Upper lobe of left lung (tissue), 6 donors: Measurements from ENCODE around the gene AKNAD1. TPM values are rescaled to one million over a fixed set of nuclear protein-coding genes. Genes with fewer than 3 reads are reported as not detected.

Source experiments
- ATAC-seq, 2 donors: fragments of 200-7000 bp; cut with Tn5 transposase; one replicate each; pipeline ENCODE4 v1.9.1; 2022; ENCODE audit warnings: mild to moderate bottlenecking in 2 of 2, moderate library complexity in 2 of 2; ENCODE audit not compliant: low FRiP score in 2 of 2
- DNase-seq, 2 donors: peaks; one replicate each; pipeline ENCODE4 v3.0.0-alpha.2; 2019 to 2020
- H3K27ac ChIP-seq, 4 donors: fragments of 200-600 bp; sonication (generic); one replicate each; pipeline ENCODE4 v1.5.1; 2016 to 2019
- H3K27me3 ChIP-seq, 4 donors: fragments of 200-600 bp; sonication (generic); one replicate each; pipeline ENCODE4 v1.5.1; 2017 to 2019
- H3K36me3 ChIP-seq, 4 donors: fragments of 200-600 bp; sonication (generic); one replicate each; pipeline ENCODE4 v1.5.1; 2016 to 2019
- H3K4me1 ChIP-seq, 4 donors: fragments of 200-600 bp; sonication (generic); one replicate each; pipeline ENCODE4 v1.5.1; 2018 to 2019
- H3K4me3 ChIP-seq, 4 donors: fragments of 200-600 bp; sonication (generic); one replicate each; pipeline ENCODE4 v1.5.1; 2017 to 2019; ENCODE audit warnings: mild to moderate bottlenecking in 2 of 4, moderate library complexity in 1 of 4
- H3K9me3 ChIP-seq, 4 donors: fragments of 200-600 bp; sonication (generic); one replicate each; pipeline ENCODE4 v1.5.1; 2018 to 2019
- CTCF ChIP-seq, 6 experiments: fragments of 450-650 bp in 4 of 6; fragments of 200-600 bp in 2 of 6; sonication (generic) in 2 of 6; IDR thresholded peaks; one replicate each; pipeline ENCODE4 v1.5.1; 2016 to 2019; ENCODE audit warnings: antibody characterized with exemption in 6 of 6
- EP300 ChIP-seq, 4 donors: sonication (generic); formaldehyde crosslinking; IDR thresholded peaks; one replicate each; pipeline ENCODE4 v1.5.1; 2017; ENCODE audit warnings: antibody characterized with exemption in 4 of 4, control low read depth in 2 of 4
- POLR2A ChIP-seq, 4 donors: fragments of 450-650 bp; IDR thresholded peaks; one replicate each; pipeline ENCODE4 v1.5.1; 2016 to 2017; ENCODE audit warnings: antibody characterized with exemption in 4 of 4, mild to moderate bottlenecking in 2 of 4
- POLR2AphosphoS5 ChIP-seq, 2 donors: sonication (generic); formaldehyde crosslinking; IDR thresholded peaks; one replicate each; pipeline ENCODE4 v1.5.1; 2017; ENCODE audit warnings: antibody characterized with exemption in 2 of 2
- WGBS, 2 donors: methylation state at CpG; one replicate each; pipeline ENCODE4 v1.1.5; 2017 to 2018; 5-methylcytosine and 5-hydroxymethylcytosine counted together
- total RNA-seq, 6 donors: library from RNA; depleted of rRNA in 4 of 6; stranded (reverse); fragments of >200 nt in 4 of 6; gene quantifications; one replicate each; pipeline versions ENCODE4 v1.1.0 to v1.2.1, GENCODE V29; 2016 to 2021
- donor health status: DM: no; HTN: no; CAD: no; lungs with moderate emphysema.
- donor health status: DM: no; HTN: yes; CAD: no; lungs with severe emphysema.

The AKNAD1 gene
- total RNA-seq, 6 donors from 2014 or later: 0.46 to 0.84 TPM; not detected in 4

DNA sequence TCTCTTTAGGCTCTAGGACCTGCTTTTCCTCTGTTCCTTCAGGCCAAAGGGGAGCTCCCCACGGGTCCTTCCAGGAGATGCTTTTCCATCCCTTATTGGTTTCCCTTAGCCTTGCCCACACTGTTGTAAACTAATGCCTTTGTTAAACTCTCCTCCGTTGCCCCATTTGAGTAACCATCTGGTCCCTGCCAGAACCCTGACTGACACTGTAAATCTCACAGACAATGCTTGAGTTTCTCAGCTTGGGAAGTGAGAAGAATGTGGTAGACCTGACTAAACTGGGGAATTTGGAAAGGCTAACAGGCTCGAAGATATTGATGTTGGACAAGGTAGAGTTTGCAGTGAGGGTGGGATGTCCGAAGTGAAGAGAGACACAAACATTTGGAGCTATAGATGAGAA, 11.4 kb downstream of the AKNAD1 start:
- WGBS, 2 donors: 78 to 80% methylated on average over 4 of the region's 4 CpGs
- H3K4me1 ChIP-seq: peaks cover 0 to 4% (median 0%) of the 10 kb centered on the region in 4 donors
- ATAC-seq: no peak
- H3K27me3 ChIP-seq: no peaks in the 10 kb centered on the region
- H3K36me3 ChIP-seq: no peaks in the 10 kb centered on the region
- no peak overlapping the region for H3K4me3 ChIP-seq
- H3K27ac ChIP-seq: no peak overlapping the region
- TF ChIP-seq CTCF (IDR thresholded peaks at IDR 0.05) (no peak), EP300 (IDR thresholded peaks at IDR 0.05) (no peak), POLR2AphosphoS5 (IDR thresholded peaks at IDR 0.05) (no peak), POLR2A (IDR thresholded peaks at IDR 0.05) (no peak)
- no peak for DNase-seq
- no peaks in the 10 kb centered on the region for H3K9me3 ChIP-seq

- Histone ChIP-seq H3K4me1 (peaks cover 0 to 4% (median 0%) of the 10 kb centered on the region in 4 donors), H3K27ac (no peak overlapping the region), H3K36me3 (no peaks in the 10 kb centered on the region), H3K9me3 (no peaks in the 10 kb centered on the region), H3K4me3 (no peak overlapping the region), H3K27me3 (no peaks in the 10 kb centered on the region)
- no peak for ATAC-seq
- no peak for DNase-seq
- TF ChIP-seq POLR2A (IDR thresholded peaks at IDR 0.05) (no peak), POLR2AphosphoS5 (IDR thresholded peaks at IDR 0.05) (no peak), CTCF (IDR thresholded peaks at IDR 0.05) (no peak), EP300 (IDR thresholded peaks at IDR 0.05) (no peak)
- WGBS, 2 donors: 58 to 83% methylated on average over 3 of the region's 3 CpGs
These were observed 13.3 kb downstream of the AKNAD1 start for GRCh38 chr1:108843390-108844137.

DNA sequence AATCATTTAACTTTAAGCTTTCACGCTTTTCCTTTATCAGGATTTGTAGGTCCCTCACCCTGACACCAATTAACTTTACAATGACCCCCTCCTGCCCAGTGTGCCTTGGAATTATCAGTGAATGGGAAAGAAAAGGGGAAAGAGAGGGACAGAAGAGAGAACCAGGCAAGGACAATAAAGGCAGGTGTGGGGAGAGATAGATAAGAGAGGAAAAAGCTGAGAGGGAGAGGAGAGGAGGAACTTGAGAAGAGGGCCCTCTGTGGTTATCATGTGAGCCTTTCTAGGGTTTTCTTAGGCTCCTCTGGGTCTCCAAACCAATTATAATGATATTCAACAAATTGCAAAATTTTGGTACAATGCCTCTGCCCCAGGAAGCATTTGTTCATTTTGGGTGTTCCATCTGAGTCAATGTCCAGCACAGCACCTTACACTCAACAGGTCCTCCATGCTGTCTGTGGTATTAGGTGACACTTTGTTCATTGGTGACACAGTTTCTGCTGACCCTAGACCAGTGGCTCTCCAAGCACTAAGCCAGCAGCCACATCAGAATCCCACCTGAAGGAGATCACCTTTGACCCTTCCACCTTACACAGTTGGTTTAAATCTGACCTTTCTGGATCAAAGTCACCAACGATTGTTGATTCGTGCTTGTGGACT, 14.2 kb downstream of the AKNAD1 start:
- no peaks in the 10 kb centered on the region for H3K9me3 ChIP-seq
- no peaks in the 10 kb centered on the region for H3K36me3 ChIP-seq
- no peak for TF ChIP-seq EP300 (IDR thresholded peaks at IDR 0.05)
- no peak for TF ChIP-seq POLR2AphosphoS5 (IDR thresholded peaks at IDR 0.05)
- TF ChIP-seq CTCF (IDR thresholded peaks at IDR 0.05): no peak
- no peak for TF ChIP-seq POLR2A (IDR thresholded peaks at IDR 0.05)
- no peak for ATAC-seq
- H3K4me3 ChIP-seq: no peak overlapping the region
- peaks cover 0 to 4% (median 0%) of the 10 kb centered on the region in 4 donors for H3K4me1 ChIP-seq
- WGBS, 2 donors: 70 to 75% methylated on average over 3 of the region's 3 CpGs
- H3K27me3 ChIP-seq: no peaks in the 10 kb centered on the region
- H3K27ac ChIP-seq: no peak overlapping the region
- no peak for DNase-seq

GRCh38 chr1:108841703-108842102, 15.2 kb downstream of the AKNAD1 start:
- ATAC-seq (no peak), DNase-seq (no peak)
- H3K4me3 ChIP-seq: no peak overlapping the region
- no peaks in the 10 kb centered on the region for H3K36me3 ChIP-seq
- no peak overlapping the region for H3K27ac ChIP-seq
- 30 to 33% methylated on average over 1 of the region's 1 CpG for WGBS, 2 donors
- H3K9me3 ChIP-seq: no peaks in the 10 kb centered on the region
- no peak for TF ChIP-seq POLR2AphosphoS5 (IDR thresholded peaks at IDR 0.05)
- no peaks in the 10 kb centered on the region for H3K27me3 ChIP-seq
- H3K4me1 ChIP-seq: peaks cover 0 to 4% (median 0%) of the 10 kb centered on the region in 4 donors

DNA sequence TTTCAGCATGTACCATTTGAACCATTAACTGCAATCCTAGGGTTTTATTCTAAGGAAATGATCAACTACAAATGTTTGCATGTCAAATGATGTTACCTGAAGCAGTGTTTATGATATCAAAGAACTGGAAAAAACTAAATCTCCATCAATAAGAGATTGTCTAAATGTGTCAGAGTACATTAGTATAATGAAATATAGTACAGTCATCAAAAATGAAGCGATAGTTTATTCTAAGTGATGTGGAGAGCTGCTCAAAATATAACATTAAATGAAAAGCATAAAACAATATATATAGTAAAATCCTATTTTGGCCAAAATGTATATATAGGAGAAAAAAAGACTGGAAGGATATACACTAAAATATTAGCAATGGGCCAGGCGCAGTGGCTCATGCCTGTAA, 24.0 kb downstream of the AKNAD1 start:
- WGBS, 2 donors: 95 to 100% methylated on average over 2 of the region's 2 CpGs
- H3K4me1 ChIP-seq: peaks cover 13 to 19% (median 17%) of the 10 kb centered on the region in 4 donors

More for the DNA sequence above, 24.0 kb downstream of the AKNAD1 start:
- no peak for TF ChIP-seq EP300 (IDR thresholded peaks at IDR 0.05)
- Histone ChIP-seq H3K27ac (no peak overlapping the region), H3K27me3 (no peaks in the 10 kb centered on the region), H3K36me3 (no peaks in the 10 kb centered on the region), H3K9me3 (no peaks in the 10 kb centered on the region), H3K4me3 (no peak overlapping the region)
- DNase-seq (no peak), ATAC-seq (no peak)
